CD4-positive, alpha-beta T cell treated with Interleukin-4 for 4 hours (primary cell): ENCODE data around the gene HAND2.

Source experiments
- DNase-seq: peaks from one replicate; pipeline ENCODE4 v3.0.0-alpha.2; 2020

Gene HAND2

DNA sequence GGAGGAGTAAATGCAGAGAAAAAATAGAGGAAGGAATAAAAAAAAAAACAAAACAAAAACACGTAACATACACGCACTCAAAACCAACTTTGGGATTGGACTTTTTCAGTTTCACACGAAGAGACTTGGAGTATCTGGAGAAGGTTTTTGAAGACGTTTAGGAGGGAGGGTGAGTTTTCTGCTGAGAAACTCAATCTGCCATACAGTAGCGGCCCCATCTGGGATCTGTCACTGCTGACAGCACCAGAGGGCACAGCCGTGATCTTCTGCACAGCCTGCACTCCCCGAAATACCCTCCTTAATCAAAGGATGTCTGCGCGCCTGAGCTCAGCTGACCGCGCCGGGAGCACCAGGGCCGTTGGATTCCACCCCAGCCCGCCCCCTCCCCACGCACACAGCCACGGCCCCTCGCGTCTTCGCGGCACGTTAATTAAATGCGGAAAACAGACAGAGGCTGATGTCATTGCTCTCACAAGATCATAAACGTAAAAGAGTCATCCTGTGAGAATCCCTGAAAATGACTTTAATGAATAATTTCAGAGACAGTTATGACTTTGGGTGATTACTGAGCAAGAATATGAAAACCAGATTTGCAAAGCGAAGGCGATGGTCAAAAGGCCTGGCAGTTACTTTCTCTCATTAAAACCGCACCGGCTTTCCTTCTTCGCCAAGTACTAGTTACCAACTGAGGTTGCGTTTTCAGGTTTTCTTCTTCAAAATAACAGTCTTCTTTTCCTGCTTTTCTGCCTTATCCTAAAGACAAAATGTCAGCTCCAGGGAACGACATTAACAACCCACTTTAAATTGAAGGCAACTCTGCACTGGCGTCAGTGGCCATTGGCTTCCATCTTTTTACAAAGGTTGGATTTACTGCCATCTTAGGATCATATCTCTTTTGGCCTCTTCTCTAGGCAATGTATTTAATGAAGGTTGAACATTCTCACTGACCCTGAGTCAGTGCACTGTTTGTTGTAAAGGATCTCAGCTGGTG lies 10.6 kb downstream of the HAND2 start:
- no peak for DNase-seq

DNA sequence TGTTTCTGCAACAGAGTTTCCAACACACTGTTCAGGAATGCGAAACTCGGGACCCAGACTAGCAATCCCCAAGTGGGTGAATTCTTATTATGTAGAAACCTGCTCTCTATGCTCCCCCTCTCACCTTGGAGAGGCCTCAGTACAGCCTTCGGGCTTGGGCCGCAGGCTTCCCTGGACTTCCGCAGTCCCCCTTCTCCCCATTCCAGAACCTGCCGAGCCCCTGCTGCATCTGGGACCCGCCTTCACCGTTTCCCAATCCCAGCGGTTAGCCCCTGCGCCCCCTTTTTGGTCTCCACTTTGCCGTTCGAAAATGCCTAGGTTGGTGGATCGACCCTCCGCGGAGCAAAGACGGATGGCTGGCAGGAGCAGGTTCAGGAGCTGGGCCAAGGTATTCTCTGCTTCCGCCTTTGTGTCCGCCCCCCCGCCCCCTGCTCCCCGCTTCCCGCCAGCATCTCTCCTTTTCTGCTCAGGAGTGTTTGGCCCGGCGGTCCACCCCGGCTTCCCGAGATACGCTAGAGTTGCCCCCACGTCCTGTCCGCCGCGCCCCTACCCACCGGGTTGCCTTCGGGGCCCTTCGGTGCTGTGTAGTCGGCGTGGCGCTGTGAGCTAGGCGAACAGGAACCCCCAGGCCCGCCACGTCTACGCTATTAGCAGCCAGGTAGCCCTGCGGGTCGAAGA lies 11.5 kb downstream of the HAND2 start:
- DNase-seq, result no peak

DNA sequence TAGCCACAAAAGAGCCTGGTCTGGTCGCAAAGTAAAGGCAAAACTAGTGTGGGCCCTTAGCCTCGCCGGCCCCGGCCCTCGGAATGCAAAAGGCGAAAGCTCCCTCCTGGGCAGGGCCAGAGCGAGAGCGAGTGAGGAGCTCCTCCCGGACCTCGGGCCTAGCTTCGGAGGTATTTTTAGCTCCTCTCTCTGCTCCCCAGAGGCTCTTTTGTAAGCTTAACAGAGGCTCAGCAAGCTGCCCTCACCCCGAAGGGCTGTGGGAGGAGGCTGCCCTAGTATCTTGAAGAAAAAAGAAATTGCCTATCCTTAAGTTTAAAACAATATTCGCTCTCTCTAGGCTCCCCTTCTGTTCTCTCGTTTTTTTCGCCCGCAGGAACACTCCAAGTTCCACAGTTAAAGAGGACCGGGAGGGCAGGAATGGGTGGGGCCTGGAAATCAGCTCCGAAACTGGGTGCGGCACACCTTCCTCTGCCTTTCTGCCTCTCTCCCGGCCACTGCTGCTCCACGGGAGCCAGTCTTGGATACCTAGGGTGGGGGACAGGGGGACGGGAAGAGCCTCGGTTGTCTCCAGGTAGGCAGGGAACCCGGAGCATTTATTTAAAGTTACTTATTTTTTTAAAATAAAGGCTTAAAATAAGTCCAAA lies 12.1 kb downstream of the HAND2 start:
- no peak for DNase-seq

DNA sequence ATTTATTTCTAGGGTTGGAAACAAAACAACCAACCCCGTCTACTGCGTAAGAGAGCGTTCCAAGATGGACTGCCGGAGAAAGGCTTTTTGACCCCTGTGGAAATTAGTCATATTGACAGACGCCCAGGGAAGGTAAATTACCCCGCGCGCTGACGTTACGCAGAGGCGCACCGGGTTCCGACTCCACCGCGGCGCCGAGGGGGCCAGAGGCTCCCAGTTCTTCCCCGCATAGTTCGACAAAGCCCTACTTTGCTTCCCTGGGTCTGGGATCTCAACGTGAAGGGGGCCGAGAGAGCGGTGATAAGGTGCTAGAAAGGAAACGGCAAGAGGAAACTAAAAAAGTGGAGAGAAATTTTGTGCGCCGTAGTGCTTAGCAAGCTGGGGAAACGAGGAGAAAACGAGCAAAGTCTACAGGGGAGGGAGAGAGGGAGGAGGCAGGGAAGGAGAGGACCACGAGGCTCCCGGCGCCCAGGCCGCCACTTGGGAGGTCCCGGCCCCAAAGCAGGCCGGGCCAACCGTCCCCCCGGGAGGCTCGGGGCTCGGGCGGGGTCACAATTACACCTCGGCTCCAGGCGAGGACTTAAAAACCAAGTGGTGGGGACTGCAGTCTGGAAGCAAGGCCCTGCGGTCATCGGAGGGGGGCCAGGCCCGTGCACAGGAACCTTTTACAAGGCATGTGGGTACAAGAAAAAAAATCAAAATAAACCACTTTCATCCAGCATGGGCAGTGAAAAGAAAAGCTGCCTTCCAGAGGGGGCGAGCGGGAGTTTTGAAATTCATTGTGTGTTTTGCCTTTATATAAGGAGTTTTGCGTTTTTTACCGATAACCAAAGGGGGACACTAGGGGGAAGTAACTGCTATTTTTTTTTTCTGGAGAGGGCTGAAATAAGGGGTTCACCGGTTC lies 13.2 kb downstream of the HAND2 start:
- DNase-seq, result no peak

DNA sequence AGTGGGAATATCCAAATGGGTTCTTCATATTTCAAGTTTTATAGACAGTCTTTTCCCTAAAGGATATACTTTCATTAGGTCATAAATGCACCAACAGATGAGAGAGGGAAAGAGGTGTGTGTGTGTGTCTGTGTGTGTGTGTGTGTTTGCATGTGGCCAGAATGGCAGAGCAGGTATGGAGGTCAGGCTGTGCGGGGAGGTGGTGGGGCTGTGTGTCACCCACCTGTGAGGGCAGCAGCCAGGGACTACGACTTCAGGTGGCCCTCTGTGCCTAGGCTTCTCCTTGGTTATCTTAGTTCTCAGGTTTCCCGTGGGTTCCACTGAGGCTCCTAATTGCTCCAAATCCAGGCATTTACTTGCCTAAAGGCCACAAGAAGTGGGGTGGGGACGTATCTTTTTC lies 14.6 kb downstream of the HAND2 start:
- no peak for DNase-seq

DNA sequence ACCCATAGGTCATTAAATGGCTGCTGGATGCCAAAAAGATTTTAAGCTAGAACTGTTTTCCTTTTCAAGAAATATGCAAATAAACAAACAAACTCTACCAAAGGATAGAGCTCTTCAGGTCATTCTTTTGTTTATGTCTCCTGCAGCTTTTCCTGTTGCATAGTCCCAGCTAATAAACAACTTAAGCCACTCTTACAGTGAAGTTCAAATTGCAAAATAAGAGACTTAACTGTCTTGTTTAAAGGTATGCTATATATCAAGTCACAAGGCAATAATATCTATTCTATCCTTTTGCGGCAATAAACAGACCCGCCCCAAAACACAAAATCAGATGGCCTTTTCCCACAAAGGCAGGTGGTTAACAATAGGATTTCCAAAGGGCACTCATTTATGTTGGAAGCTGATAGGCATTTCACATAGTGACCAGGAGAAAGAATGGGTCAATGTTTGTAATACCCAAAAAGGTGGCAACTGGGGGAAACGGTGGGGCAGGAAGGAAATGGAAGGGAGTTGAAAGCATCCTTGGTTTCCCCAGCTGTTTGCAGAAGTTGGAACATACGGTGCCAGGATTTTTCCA lies 15.3 kb downstream of the HAND2 start:
- DNase-seq, result no peak

DNA sequence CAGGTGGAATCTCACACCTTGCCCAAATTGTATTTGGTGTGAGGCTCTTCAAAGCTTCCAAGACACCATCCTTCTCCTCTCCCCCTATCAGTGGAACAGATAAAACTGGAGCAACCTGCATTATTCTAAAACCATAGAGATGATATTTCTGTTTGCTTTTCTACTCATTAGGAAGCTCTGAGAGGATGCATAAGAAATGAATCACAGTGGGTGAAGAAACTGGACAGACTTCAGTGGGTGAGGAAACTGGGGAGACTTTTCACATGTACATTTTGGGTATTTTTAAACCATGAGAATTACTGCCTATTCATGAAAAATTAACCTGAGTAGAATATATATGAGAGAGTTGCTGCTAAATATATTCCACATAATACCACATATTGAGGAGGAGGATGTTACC lies 16.4 kb downstream of the HAND2 start:
- DNase-seq, result no peak

DNA sequence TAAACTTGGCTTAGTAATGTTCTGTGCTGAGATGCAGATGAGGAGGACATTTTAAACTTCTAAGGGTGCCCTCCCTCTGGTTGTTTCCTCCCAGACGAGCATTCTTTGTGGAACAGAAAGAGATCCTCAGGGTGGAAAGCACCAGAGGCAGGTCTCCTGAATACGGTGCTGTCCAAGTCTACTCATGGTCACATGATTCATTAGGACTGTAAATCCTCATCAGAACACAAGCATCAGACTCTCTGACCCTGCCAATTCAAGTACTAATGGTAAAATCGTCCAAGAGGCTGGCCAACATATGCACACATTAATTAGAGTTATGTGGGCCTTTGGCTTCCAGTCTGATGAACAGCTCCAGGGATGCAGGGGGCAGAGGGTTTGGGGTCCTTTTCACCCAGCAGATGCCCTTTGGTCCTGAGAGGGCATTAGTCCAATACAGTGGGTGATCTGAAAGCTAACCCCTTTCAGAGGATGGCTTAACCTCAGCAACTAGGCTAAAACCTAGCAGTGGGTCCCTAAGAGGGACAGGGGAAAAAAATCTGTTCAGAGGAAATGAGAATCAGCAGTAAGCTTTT lies 18.2 kb downstream of the HAND2 start:
- DNase-seq, result no peak

DNA sequence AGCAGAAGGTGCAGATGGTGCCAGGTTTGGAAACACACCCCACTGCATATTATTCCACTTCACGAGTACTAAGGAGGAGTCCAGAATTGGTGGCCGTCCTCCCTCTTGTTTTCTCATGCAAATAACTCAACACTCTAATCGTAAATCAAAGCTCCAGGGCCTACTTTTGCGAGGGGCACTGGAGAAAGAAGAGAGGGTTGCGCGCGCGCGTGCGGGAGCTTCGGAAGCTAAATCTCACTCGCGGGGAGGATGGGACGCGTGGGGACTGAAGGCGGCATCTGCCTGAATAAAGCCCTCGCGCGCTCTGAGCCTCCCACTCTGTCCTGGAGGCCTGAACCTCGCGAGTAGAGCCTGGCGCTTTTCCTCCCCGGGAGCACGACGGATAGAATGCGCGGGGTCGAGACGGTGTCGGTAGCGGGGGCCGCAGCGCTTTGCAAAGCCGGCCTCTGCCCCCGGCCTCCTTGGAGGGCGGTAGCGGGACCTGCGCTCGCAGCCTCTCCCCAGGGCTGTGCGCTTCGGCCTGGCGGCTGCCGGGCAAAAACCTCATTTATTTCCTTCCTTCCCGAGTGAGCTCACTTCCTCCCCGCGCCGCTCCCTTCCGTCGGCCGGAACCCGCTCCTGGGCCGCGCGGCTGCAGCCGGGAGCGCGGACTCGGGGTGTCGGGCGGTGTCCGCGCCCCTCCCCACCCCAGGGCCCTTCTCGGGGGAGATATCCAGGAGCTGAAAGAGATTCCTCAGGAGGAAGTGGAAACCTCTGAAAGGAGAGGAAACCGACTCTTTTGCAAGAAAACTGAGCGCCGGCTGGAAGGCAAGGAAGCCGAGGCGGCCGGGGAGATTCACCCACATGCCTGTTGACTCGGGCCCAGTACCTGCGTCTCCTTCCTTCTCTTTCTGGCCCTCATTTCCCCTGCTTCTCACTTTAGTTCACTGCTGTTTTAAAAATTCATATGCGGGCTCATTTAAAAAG lies 20.7 kb downstream of the HAND2 start:
- DNase-seq, result no peak

DNA sequence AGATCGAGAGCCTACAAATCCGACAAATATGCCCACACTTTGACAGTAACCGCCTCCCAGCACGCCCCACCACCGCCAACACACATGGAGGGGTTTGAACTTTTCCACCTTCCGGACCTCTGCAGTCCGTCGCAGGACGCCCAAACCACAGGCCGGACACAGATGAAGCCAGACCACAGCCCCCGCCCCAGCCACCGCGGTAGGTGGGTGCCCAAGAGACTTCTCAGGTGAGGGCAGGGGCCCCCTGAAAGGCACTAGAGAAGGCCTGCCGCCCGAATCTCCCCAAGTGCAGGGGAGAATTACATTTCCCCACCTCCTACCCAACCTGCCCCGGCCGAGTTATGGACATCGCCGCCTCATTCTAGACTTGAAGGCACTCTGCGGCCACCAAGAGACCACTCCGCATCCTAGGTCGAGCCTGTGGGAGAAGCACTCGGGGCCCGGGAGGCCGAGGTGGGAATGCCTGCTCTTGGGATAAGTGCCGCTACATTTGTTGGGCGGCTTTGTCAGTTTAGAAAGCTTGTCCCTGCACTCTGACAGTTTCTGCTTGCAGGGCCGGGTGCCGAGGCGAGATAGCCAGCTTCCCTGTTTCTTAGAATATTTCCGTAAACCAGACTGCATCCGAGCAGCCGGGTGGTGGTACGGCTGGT lies 21.5 kb downstream of the HAND2 start:
- no peak for DNase-seq

DNA sequence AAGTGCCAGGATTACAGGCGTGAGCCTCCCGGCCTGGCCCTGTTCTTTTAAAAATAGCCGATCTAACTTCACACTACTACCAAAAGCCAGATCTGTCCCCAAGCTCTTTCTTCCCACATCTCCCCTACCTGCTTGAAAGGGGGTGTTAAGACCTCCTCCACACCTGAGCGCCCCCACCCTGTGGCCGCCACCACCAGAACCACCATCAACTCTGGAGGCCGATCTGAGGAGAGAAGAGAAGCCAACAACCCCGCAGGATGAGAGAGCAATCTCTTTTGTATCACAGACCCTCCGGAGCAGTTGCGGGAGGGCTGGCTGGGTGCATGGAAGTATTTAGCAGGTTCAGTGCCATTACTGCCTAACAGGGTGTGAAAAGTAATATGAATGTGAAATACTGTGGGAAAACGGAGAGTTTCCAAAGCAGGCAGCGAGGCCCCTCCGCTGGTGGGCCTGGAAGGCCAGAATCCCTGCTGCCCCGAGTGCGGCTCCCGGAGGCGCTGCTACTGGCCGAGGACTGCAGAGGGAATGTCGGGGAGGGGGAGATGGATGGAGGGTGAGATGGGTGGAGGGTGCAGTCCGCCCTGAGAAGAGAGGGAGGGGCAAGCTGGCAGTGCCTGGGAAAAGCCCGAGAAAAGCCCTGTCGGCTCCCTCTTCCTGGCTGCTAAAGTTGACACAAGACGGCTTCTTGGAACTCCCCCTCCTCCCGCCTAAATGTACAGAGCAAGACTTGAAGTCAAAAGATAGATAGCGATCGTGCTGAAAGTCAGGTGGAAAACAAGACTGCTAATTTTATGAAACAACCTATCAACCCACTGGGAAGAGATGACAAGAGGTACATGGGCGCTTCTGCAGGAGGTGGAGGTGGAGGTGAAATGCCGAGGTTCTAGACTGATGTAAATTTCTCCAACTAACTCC lies 22.3 kb downstream of the HAND2 start:
- no peak for DNase-seq

DNA sequence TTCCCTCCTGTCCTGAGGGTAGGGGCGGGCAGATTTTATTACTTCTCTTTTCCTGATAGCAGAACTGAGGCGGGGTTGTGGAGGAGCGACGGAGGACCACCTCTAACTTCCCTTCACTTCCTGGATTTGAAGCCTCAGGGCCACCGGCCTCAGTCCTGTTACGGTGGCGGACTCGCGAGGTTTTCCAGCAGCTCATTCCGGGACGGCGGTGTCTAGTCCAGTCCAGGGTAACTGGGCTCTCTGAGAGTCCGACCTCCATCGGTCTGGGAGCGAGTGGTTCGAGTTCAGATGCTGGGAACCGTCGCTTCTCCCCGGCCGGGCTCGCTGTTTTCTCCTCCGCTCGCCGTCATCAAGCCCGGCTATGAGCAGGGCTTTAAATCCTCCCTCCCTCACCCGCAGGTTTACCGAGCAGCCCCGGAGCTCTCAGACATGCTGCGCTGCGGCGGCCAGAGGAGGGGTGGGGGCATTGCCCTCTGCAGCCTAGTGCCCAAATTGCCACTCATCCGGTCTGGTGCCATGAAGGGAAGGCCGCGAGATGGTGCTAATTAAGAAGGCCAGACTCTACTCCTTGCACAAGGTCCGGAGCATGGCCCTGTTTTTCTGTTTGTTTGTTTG lies 23.3 kb downstream of the HAND2 start:
- DNase-seq, result no peak

DNA sequence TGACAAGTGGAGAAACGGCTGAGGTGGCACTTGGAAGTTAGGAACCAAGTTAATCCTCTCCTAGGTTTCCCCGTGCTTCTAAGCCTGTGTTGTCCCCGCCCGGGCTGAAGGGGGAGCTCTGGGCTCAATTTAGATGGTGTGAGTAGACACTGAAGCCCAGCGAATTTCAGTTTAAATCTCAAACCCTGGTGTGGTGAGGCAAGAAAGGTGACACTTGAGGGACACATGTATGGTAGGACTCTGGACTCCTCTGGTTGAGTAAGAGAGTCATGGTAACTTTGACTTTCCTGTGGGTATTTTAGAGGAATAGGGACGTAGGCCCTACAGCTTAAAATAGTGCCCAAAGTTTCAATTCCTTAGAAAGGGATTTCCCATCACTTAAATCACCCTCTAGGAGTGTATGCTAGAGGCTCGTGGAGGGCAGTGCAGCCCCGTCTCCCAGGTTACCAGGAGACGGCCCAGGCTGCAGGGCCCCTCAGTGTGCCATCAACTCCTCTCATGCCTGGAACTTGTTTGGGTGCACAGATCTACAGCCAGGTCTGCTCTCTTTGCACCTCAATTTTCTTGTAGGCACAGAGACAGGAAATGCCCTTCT lies 24.0 kb downstream of the HAND2 start:
- peak; percentile 37 for DNase-seq

DNA sequence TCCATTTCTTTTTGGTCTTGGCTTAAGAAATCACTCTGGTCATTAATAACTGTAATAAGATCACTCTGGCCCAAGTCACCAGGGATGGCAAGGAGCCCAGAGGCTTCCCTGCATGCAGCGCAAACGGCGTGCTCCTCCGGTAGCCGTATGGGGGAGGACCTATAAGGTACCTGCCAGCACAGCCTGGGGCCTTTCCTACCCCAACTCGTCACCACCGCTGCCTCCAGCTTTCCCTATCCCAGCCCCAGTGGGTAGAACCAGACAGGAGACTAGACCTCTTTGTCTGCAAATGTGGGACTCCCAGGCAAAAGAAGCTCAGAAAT lies 25.9 kb downstream of the HAND2 start:
- no peak for DNase-seq

DNA sequence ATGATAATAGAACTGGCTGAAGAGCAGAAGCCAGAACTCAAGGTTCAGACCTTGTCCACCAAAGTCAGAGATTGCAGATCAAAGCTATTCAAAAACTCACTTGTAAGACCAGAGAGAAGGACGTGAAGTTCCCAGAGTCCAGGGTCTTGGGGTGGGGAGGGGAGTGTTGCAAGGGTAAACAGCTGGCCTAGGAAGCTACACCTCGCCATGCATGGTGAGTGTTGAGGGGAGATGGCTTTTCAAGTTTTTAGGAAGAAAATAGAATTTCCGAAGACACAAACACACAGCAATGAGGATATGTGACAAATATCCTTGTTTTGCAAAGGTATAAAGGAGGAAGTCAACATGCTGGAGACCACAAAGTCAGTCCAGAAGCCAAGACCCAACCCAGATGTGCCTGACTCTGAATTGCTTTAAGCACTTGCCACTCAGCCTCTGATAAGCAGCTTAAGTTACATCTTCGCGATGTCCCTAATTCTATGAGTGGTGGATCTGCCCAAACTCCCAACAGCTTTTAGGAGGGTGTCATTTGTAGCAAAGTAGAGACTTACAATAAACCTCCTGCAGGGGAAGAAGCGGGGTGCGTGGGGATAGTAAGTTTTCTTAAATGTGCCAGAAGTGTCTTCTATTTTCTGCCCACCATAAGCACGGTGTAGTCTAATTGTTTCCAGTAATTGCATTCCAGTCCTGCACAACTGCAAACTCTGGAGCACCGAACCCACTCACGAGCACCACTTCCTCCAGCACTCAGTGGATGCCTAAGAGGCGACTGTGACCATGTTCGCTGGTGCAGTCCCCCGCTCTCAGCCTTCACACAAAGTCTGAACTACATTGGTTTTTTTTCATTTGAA lies 26.5 kb downstream of the HAND2 start:
- no peak for DNase-seq

DNA sequence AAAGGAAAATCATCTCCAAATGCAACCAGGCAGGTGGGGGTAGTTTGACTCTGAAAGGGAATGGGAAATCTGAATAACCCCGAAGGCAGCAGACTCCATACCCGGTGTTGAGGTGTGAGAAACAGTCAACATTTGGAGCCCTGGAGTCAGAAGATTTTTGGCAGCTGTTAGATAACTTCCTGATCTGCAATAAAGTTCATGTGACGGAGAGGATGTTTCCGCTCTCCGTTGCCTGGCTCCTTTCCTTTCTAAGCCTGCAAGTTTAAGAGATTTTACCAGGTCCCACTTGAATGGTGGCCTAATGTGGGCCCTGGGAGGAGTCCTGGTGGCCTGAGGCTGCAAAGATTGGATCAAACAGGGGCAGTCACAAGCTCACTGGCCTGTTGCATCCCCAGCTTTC lies 27.7 kb downstream of the HAND2 start:
- no peak for DNase-seq

DNA sequence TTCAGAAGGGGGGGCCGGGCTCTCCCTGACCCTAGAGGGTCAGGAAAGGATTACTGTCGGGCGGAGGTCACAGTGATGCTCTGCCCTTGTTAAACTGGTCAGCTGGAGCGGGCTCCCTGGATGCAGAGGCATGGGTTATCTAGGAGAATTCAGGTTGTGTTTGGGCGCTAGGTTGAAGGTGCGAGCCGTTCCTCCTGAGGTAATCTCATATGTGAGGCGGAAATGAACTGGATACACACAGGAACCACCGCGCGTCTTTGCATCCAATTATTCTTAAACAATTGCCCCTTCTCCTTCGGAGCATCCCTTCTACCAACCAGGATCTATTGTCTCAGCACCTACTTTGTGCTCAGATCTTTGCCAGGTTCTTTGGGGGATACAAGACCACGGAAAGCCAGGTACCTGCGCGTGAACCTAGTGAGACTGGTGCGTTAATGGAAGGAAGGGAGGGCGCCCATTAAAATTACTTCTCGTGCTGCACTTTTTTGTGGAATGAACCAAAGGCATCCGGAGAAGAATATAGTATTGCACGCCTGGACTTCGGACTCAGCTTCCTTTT lies 28.4 kb downstream of the HAND2 start:
- no peak for DNase-seq
